Right atrium auricular region (tissue), 2 donors: Measurements from ENCODE around the gene PARD3B. TPM values are rescaled to one million over a fixed set of nuclear protein-coding genes. Genes with fewer than 3 reads are reported as not detected.
A peak's percentile ranks its signal among the peaks of the same experiment; 100 is the strongest.

Experiments
- DNase-seq: peaks from one replicate; pipeline ENCODE4 v3.0.0-alpha.2; 2019; ENCODE audit warnings: low spot score
- H3K27ac ChIP-seq, 2 donors: fragments of 200-600 bp; sonication (generic); 1 replicate in 1 of 2; 2 replicates in 1 of 2; pipeline ENCODE4 v1.5.1; 2016 to 2019
- H3K27me3 ChIP-seq, 2 donors: fragments of 200-600 bp; sonication (generic); one replicate each; pipeline versions ENCODE4 v1.5.1 to v1.6.0; 2017 to 2019
- H3K36me3 ChIP-seq: fragments of 200-600 bp; sonication (generic); one replicate; pipeline ENCODE4 v1.5.1; 2016
- H3K4me1 ChIP-seq, 2 donors: fragments of 200-600 bp; sonication (generic); one replicate each; pipeline versions ENCODE4 v1.5.1 to v1.6.0; 2017 to 2019
- H3K4me3 ChIP-seq, 2 donors: fragments of 200-600 bp; sonication (generic); 1 replicate in 1 of 2; 2 replicates in 1 of 2; pipeline ENCODE4 v1.5.1; 2017 to 2019; ENCODE audit warnings: mild to moderate bottlenecking in 1 of 2, moderate library complexity in 1 of 2
- H3K9me3 ChIP-seq, 2 donors: fragments of 200-600 bp; sonication (generic); one replicate each; pipeline ENCODE4 v1.5.1; 2019
- total RNA-seq, 2 donors: library from RNA; depleted of rRNA; stranded (reverse); fragments of >200 nt; gene quantifications; one replicate each; pipeline ENCODE4 v1.1.0, GENCODE V29; 2016
- TF ChIP-seq, protein P1 (sequence below), 2 donors: fragments of 200-600 bp; sonication (generic); IDR thresholded peaks; one replicate each; pipeline ENCODE4 v1.5.1; 2019; ENCODE audit warnings: antibody characterized with exemption in 2 of 2

PARD3B gene
- total RNA-seq, 2 donors from 2014 or later = 7.4 to 12.2 TPM

DNA sequence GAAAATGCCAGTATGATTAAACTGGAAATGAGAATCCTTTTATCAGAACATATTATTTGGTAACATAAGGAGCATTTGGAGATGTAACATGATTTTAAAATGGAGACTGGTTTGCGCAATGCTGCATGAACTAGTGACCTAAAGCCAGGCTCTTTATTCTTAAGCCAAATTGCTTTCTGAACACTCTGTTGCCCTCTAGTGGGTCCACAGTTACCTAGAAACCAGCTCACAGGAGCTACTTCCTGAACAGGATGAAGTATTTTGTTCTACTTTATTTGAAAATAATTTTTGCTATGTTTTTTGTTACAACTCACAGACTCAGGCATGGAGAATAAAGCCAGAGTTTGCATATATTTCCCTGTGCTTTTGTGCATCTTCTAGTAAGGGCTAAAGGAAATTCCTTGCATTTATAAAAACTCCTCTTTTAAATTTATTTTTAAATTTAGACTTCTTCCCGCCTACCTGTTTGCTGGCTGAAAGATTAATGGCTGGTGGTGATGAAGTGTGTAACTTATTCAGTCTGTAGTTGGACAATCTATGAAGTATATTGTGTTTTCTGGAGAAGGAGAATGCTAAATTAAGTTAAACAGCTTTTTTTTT is 146.7 kb downstream of the PARD3B start:
- Histone ChIP-seq H3K36me3 (no peaks in the 10 kb centered on the region), H3K9me3 (no peaks in the 10 kb centered on the region), H3K4me1 (no peaks in the 10 kb centered on the region), H3K27me3 (no peaks in the 10 kb centered on the region), H3K27ac (no peak overlapping the region), H3K4me3 (no peak overlapping the region)
- TF ChIP-seq, protein P1, sequence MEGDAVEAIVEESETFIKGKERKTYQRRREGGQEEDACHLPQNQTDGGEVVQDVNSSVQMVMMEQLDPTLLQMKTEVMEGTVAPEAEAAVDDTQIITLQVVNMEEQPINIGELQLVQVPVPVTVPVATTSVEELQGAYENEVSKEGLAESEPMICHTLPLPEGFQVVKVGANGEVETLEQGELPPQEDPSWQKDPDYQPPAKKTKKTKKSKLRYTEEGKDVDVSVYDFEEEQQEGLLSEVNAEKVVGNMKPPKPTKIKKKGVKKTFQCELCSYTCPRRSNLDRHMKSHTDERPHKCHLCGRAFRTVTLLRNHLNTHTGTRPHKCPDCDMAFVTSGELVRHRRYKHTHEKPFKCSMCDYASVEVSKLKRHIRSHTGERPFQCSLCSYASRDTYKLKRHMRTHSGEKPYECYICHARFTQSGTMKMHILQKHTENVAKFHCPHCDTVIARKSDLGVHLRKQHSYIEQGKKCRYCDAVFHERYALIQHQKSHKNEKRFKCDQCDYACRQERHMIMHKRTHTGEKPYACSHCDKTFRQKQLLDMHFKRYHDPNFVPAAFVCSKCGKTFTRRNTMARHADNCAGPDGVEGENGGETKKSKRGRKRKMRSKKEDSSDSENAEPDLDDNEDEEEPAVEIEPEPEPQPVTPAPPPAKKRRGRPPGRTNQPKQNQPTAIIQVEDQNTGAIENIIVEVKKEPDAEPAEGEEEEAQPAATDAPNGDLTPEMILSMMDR (IDR thresholded peaks at IDR 0.05) = peak; percentile 64 to 80
- no peak for DNase-seq

DNA sequence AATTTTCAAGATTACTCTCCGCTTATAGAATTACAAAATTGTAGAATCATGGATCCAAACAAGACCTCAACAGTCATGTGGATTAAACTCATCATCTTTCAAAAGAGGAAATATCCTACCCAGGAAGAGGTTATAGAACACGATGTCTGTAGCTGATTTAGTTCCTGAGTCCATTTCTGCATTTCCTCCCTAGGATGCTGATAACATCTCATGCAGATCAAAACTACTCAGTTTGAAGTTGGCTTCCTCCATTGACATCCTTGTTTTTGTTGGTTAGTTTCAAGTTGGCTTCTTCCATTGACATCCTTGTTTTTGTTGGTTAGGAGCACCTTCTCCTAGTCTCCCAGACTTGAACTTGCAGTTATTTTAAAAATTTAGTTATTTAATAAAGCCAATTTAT is 147.5 kb downstream of the PARD3B start:
- Histone ChIP-seq H3K4me1 (no peaks in the 10 kb centered on the region), H3K27me3 (no peaks in the 10 kb centered on the region), H3K4me3 (no peak overlapping the region), H3K27ac (no peak overlapping the region), H3K36me3 (no peaks in the 10 kb centered on the region), H3K9me3 (no peaks in the 10 kb centered on the region)
- TF ChIP-seq, protein P1 (IDR thresholded peaks at IDR 0.05) = no peak
- DNase-seq = no peak

DNA sequence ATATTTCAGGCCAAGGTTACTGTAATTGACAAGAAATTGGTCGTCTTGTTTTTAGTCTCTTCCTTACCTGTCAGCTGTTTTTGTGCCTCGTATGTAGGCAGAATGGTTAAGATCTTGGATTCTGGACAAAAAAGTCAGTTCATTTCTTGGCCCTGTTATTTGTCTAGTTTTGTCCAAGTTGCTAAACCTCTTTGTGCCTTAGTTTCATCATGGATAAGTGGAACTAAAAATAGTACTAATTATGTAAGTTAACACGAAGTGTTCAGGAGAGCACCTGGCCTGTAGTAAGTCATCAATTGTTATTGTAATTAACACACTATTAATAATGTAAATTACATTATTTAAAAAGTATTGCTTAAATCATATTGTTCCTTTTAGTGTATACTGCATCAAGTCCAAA is 148.0 kb downstream of the PARD3B start:
- Histone ChIP-seq H3K36me3 (no peaks in the 10 kb centered on the region), H3K27me3 (no peaks in the 10 kb centered on the region), H3K4me1 (no peaks in the 10 kb centered on the region), H3K27ac (no peak overlapping the region), H3K4me3 (no peak overlapping the region), H3K9me3 (no peaks in the 10 kb centered on the region)
- DNase-seq = no peak
- TF ChIP-seq, protein P1 (IDR thresholded peaks at IDR 0.05) = no peak

DNA sequence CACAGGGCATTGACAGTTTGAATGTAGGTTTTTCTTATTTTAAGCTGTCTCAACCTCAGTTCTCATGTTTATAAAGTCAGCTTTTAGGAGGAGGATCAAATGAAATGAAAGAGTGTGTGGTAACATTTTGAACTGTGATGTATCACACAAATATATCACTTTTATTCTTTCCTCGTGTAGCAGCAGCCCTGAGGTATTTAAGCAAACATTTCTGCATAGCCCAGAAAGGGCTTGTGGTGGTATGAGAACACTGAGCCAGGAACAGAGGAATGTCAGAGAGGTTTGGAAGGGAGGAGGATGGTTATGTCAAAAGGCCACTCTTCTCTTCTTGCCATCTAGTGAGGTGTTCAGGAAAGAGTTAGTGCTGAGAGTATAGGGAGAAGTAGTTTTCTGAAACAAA is 150.2 kb downstream of the PARD3B start:
- H3K4me1 ChIP-seq = no peaks in the 10 kb centered on the region
- no peak overlapping the region for H3K4me3 ChIP-seq
- no peak for DNase-seq
- H3K9me3 ChIP-seq = no peaks in the 10 kb centered on the region
- no peaks in the 10 kb centered on the region for H3K36me3 ChIP-seq
- TF ChIP-seq, protein P1 (IDR thresholded peaks at IDR 0.05) = no peak
- no peaks in the 10 kb centered on the region for H3K27me3 ChIP-seq
- no peak overlapping the region for H3K27ac ChIP-seq

DNA sequence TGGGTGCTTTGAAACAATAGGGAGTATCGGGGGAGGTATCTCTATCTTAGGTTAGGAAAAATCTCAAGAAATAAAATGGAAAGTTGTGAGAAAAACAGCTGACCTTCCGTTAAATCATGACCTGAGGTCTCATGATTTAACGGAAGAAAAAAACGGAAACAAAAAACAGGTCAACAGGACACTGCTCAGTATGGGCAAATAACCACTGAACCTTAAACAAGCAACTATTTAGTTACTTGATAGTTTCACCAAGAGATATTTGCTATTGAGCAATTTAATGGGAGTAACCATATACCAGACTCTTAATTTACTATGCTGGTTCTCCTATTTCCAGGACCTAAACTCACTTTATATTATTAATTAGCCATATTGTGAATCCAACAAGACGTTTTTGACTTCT is 150.8 kb downstream of the PARD3B start:
- no peaks in the 10 kb centered on the region for H3K36me3 ChIP-seq
- H3K4me3 ChIP-seq = no peak overlapping the region
- no peak for DNase-seq
- H3K4me1 ChIP-seq = no peaks in the 10 kb centered on the region
- no peak overlapping the region for H3K27ac ChIP-seq
- TF ChIP-seq, protein P1 (IDR thresholded peaks at IDR 0.05) = no peak
- H3K27me3 ChIP-seq = no peaks in the 10 kb centered on the region
- no peaks in the 10 kb centered on the region for H3K9me3 ChIP-seq
